ENCODE measurements around the gene SLC39A10. TPM values are rescaled to one million over a fixed set of nuclear protein-coding genes. Genes with fewer than 3 reads are reported as not detected.
A peak's percentile ranks its signal among the peaks of the same experiment; 100 is the strongest.
"Not testable (repeated sequence)": the region's sequence is repeated elsewhere in the genome, so short reads cannot be mapped to it uniquely, and the experiment has no call there.

The SLC39A10 gene
- total RNA-seq, 2 donors from 2014 or later, result 36.1 to 79.1 TPM

- no peak for DNase-seq (ENCODE audit: low spot score)
- ATAC-seq, result no peak
- peaks cover 40 to 51% of the 10 kb centered on the region in 2 donors for H3K4me1 Mint-ChIP-seq (ENCODE audit: low read depth in 2 of 2)
- no peaks in the 10 kb centered on the region for H3K9me3 Mint-ChIP-seq
- no peaks in the 10 kb centered on the region for H3K36me3 Mint-ChIP-seq
- H3K27me3 Mint-ChIP-seq, result no peaks in the 10 kb centered on the region
- H3K27ac Mint-ChIP-seq, result peak overlapping the region; percentile 92 to 93
- peak overlapping the region; percentile 88 for H3K4me3 Mint-ChIP-seq
Measured at GRCh38 chr2:195651046-195651445, 6.0 kb upstream of the SLC39A10 start.

- Mint-ChIP-seq H3K4me3 (no peak overlapping the region), H3K9me3 (no peaks in the 10 kb centered on the region), H3K36me3 (no peaks in the 10 kb centered on the region), H3K4me1 (ENCODE audit: low read depth in 2 of 2) (peaks cover 43 to 54% of the 10 kb centered on the region in 2 donors), H3K27me3 (no peaks in the 10 kb centered on the region), H3K27ac (peak overlapping the region; percentile 59 to 92)
- DNase-seq (ENCODE audit: low spot score), result no peak
- ATAC-seq, result no peak
Measured at GRCh38 chr2:195652911-195653310, 4.1 kb upstream of the SLC39A10 start.

- H3K27ac Mint-ChIP-seq, result peak overlapping the region; percentile 95 to 97
- no peaks in the 10 kb centered on the region for H3K9me3 Mint-ChIP-seq
- peak; percentile 65 to 73 for ATAC-seq
- H3K27me3 Mint-ChIP-seq, result no peaks in the 10 kb centered on the region
- H3K36me3 Mint-ChIP-seq, result peaks cover 15% of the 10 kb centered on the region
- peak overlapping the region; percentile 94 for H3K4me3 Mint-ChIP-seq
- DNase-seq (ENCODE audit: low spot score), result no peak
- H3K4me1 Mint-ChIP-seq (ENCODE audit: low read depth in 2 of 2), result peaks cover 31 to 53% of the 10 kb centered on the region in 2 donors
Measured at GRCh38 chr2:195656161-195656858, 716 bp upstream of the SLC39A10 start.

GRCh38 chr2:195657634-195658540, 861 bp downstream of the SLC39A10 start:
- Mint-ChIP-seq H3K9me3 (no peaks in the 10 kb centered on the region), H3K4me1 (ENCODE audit: low read depth in 2 of 2) (peaks cover 26 to 49% of the 10 kb centered on the region in 2 donors), H3K36me3 (peaks cover 15% of the 10 kb centered on the region), H3K27ac (peak overlapping the region; percentile 95 to 97), H3K27me3 (no peaks in the 10 kb centered on the region), H3K4me3 (peak overlapping the region; percentile 94)
- DNase-seq (ENCODE audit: low spot score) (peak; percentile 74), ATAC-seq (peak; percentile 43 to 45)

GRCh38 chr2:195658541-195658890, 1.5 kb downstream of the SLC39A10 start:
- DNase-seq (ENCODE audit: low spot score) (no peak), ATAC-seq (no peak)
- peak overlapping the region; percentile 94 for H3K4me3 Mint-ChIP-seq
- peaks cover 15% of the 10 kb centered on the region for H3K36me3 Mint-ChIP-seq
- H3K27ac Mint-ChIP-seq, result peak overlapping the region; percentile 95 to 97
- no peaks in the 10 kb centered on the region for H3K9me3 Mint-ChIP-seq
- no peaks in the 10 kb centered on the region for H3K27me3 Mint-ChIP-seq
- peaks cover 29 to 54% of the 10 kb centered on the region in 2 donors for H3K4me1 Mint-ChIP-seq (ENCODE audit: low read depth in 2 of 2)

GRCh38 chr2:195659114-195659513, 2.1 kb downstream of the SLC39A10 start:
- H3K4me3 Mint-ChIP-seq, result peak overlapping the region; percentile 94
- peaks cover 29 to 54% of the 10 kb centered on the region in 2 donors for H3K4me1 Mint-ChIP-seq (ENCODE audit: low read depth in 2 of 2)
- ATAC-seq, result peak in 1 of 2 donors; percentile 0
- peaks cover 15% of the 10 kb centered on the region for H3K36me3 Mint-ChIP-seq
- no peak for DNase-seq (ENCODE audit: low spot score)
- H3K9me3 Mint-ChIP-seq, result no peaks in the 10 kb centered on the region
- peak overlapping the region; percentile 95 to 97 for H3K27ac Mint-ChIP-seq
- no peaks in the 10 kb centered on the region for H3K27me3 Mint-ChIP-seq

- ATAC-seq (no peak), DNase-seq (ENCODE audit: low spot score) (peak; percentile 82)
- Mint-ChIP-seq H3K27ac (peak overlapping the region; percentile 95 to 97), H3K36me3 (peaks cover 15% of the 10 kb centered on the region), H3K27me3 (no peaks in the 10 kb centered on the region), H3K4me3 (peak overlapping the region; percentile 94), H3K4me1 (ENCODE audit: low read depth in 2 of 2) (peaks cover 29 to 49% of the 10 kb centered on the region in 2 donors), H3K9me3 (no peaks in the 10 kb centered on the region)
Measured at GRCh38 chr2:195659982-195660890, 3.2 kb downstream of the SLC39A10 start.

- peaks cover 23 to 46% of the 10 kb centered on the region in 2 donors for H3K4me1 Mint-ChIP-seq (ENCODE audit: low read depth in 2 of 2)
Measured at GRCh38 chr2:195662138-195662537, 5.1 kb downstream of the SLC39A10 start.

GRCh38 chr2:195663007-195663406, 6.0 kb downstream of the SLC39A10 start:
- Mint-ChIP-seq H3K27me3 (no peaks in the 10 kb centered on the region), H3K36me3 (peaks cover 15% of the 10 kb centered on the region), H3K27ac (peak overlapping the region; percentile 55 to 61), H3K4me3 (no peak overlapping the region), H3K9me3 (no peaks in the 10 kb centered on the region), H3K4me1 (ENCODE audit: low read depth in 2 of 2) (peaks cover 22 to 46% of the 10 kb centered on the region in 2 donors)
- ATAC-seq (no peak), DNase-seq (ENCODE audit: low spot score) (no peak)

More at GRCh38 chr2:195662138-195662537, 5.1 kb downstream of the SLC39A10 start:
- no peaks in the 10 kb centered on the region for H3K9me3 Mint-ChIP-seq
- ATAC-seq (no peak), DNase-seq (ENCODE audit: low spot score) (no peak)
- no peak overlapping the region for H3K4me3 Mint-ChIP-seq
- peak overlapping the region in 1 of 2 donors; percentile 45 for H3K27ac Mint-ChIP-seq
- H3K27me3 Mint-ChIP-seq, result no peaks in the 10 kb centered on the region
- peaks cover 15% of the 10 kb centered on the region for H3K36me3 Mint-ChIP-seq

GRCh38 chr2:195664528-195664927, 7.5 kb downstream of the SLC39A10 start:
- H3K27me3 Mint-ChIP-seq, result no peaks in the 10 kb centered on the region
- H3K4me3 Mint-ChIP-seq, result no peak overlapping the region
- H3K4me1 Mint-ChIP-seq (ENCODE audit: low read depth in 2 of 2), result peaks cover 18 to 31% of the 10 kb centered on the region in 2 donors
- H3K36me3 Mint-ChIP-seq, result peaks cover 7% of the 10 kb centered on the region
- DNase-seq (ENCODE audit: low spot score) (no peak), ATAC-seq (no peak)
- no peak overlapping the region for H3K27ac Mint-ChIP-seq
- H3K9me3 Mint-ChIP-seq, result no peaks in the 10 kb centered on the region

- peaks cover 15 to 24% of the 10 kb centered on the region in 2 donors for H3K4me1 Mint-ChIP-seq (ENCODE audit: low read depth in 2 of 2)
- H3K27me3 Mint-ChIP-seq; ATAC-seq; H3K4me3 Mint-ChIP-seq; H3K36me3 Mint-ChIP-seq; H3K9me3 Mint-ChIP-seq; H3K27ac Mint-ChIP-seq; DNase-seq (ENCODE audit: low spot score): not testable (repeated sequence)
Measured at GRCh38 chr2:195665153-195665552, 8.1 kb downstream of the SLC39A10 start.

GRCh38 chr2:195666113-195666712, 9.2 kb downstream of the SLC39A10 start:
- H3K9me3 Mint-ChIP-seq, result no peaks in the 10 kb centered on the region
- H3K27me3 Mint-ChIP-seq, result no peaks in the 10 kb centered on the region
- no peak overlapping the region for H3K27ac Mint-ChIP-seq
- ATAC-seq (no peak), DNase-seq (ENCODE audit: low spot score) (no peak)
- H3K4me3 Mint-ChIP-seq, result no peak overlapping the region
- H3K36me3 Mint-ChIP-seq, result no peaks in the 10 kb centered on the region
- H3K4me1 Mint-ChIP-seq (ENCODE audit: low read depth in 2 of 2), result peaks cover 10 to 19% of the 10 kb centered on the region in 2 donors

GRCh38 chr2:195667974-195668373, 10.9 kb downstream of the SLC39A10 start:
- no peaks in the 10 kb centered on the region for H3K9me3 Mint-ChIP-seq
- H3K4me3 Mint-ChIP-seq, result no peak overlapping the region
- H3K4me1 Mint-ChIP-seq (ENCODE audit: low read depth in 2 of 2), result peaks cover 10 to 15% of the 10 kb centered on the region in 2 donors
- no peaks in the 10 kb centered on the region for H3K36me3 Mint-ChIP-seq
- H3K27me3 Mint-ChIP-seq, result no peaks in the 10 kb centered on the region
- H3K27ac Mint-ChIP-seq, result no peak overlapping the region
- ATAC-seq, result no peak
- DNase-seq (ENCODE audit: low spot score), result no peak
